ENCODE results near the gene PTDSS2. TPM values are rescaled to one million over a fixed set of nuclear protein-coding genes. Genes with fewer than 3 reads are reported as not detected.

Gene PTDSS2
- total and polyA plus RNA-seq, 2 of the 13 experiments (the other 11 are each of a cell fraction or from before 2014, with no cell fraction given), result 21.7 to 26.4 TPM

DNA sequence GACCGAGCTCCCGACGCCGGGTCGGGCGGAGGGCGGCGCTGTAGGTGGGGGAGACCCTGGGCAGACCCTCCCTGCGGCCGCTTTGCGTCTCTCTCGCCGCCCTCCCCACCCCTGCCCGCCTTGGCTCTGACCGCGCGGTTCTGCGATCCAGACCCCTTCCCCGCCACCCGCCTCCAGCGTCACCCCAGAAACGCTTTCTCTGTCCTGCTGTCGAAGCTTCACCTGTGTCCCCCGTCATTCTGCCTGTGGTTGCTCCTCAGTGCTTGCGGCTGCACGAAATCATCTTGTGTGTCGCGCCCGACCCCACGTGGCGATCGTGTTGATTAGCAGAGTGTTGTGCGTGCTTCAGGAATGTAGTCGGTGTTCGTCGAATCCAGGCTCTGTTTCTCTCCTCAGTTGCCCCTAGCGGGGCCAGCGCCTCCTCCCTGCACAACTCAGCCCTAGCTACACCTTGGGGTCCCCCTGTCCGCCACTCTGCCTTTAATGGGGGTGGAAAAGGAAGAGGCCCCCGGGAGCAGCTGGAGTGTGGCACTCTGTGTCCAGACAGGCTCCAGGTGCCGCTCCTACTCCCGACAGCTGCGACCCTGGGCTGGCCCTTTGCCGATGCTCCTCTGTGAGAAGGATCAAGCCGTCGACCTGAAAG, 851 bp downstream of the PTDSS2 start (continued):
- TF ChIP-seq AHDC1 (CRISPR knock-in tag; IDR thresholded peaks at IDR 0.05; ENCODE audit: borderline replicate concordance), result no peak
- TF ChIP-seq KLF13 (CRISPR knock-in tag; IDR thresholded peaks at IDR 0.05), result 0 out of 2 replicates have a peak, but pooled peaks have one; percentile 68
- peak; percentile 55; the same call in 1 of the 2 replicates for TF ChIP-seq ZNF713 (CRISPR knock-in tag; IDR thresholded peaks at IDR 0.05)
- TF ChIP-seq ATF7-NPFF (CRISPR knock-in tag; IDR thresholded peaks at IDR 0.05; ENCODE audit: low read depth), result 0 out of 2 replicates have a peak, but pooled peaks have one; percentile 5
- TF ChIP-seq RFXAP (CRISPR knock-in tag; IDR thresholded peaks at IDR 0.05; ENCODE audit: borderline replicate concordance), result no peak
- TF ChIP-seq, protein P1, sequence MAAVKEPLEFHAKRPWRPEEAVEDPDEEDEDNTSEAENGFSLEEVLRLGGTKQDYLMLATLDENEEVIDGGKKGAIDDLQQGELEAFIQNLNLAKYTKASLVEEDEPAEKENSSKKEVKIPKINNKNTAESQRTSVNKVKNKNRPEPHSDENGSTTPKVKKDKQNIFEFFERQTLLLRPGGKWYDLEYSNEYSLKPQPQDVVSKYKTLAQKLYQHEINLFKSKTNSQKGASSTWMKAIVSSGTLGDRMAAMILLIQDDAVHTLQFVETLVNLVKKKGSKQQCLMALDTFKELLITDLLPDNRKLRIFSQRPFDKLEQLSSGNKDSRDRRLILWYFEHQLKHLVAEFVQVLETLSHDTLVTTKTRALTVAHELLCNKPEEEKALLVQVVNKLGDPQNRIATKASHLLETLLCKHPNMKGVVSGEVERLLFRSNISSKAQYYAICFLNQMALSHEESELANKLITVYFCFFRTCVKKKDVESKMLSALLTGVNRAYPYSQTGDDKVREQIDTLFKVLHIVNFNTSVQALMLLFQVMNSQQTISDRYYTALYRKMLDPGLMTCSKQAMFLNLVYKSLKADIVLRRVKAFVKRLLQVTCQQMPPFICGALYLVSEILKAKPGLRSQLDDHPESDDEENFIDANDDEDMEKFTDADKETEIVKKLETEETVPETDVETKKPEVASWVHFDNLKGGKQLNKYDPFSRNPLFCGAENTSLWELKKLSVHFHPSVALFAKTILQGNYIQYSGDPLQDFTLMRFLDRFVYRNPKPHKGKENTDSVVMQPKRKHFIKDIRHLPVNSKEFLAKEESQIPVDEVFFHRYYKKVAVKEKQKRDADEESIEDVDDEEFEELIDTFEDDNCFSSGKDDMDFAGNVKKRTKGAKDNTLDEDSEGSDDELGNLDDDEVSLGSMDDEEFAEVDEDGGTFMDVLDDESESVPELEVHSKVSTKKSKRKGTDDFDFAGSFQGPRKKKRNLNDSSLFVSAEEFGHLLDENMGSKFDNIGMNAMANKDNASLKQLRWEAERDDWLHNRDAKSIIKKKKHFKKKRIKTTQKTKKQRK (IDR thresholded peaks at IDR 0.05; ENCODE audit: low read length), result no peak
- TF ChIP-seq MNT (IDR thresholded peaks at IDR 0.05), result peak; percentile 91
- TF ChIP-seq MXD1 (CRISPR knock-in tag; IDR thresholded peaks at IDR 0.05), result no peak; the same call in none of the 2 replicates
- TF ChIP-seq MXI1 (IDR thresholded peaks at IDR 0.05; ENCODE audit: borderline replicate concordance, low read depth, low read length), result peak; percentile 88; the same call in 2 of the 3 replicates
- TF ChIP-seq ZNF598 (CRISPR knock-in tag; IDR thresholded peaks at IDR 0.05; ENCODE audit: borderline replicate concordance), result 0 out of 2 replicates have a peak, but pooled peaks have one; percentile 21
- TF ChIP-seq, protein P2, sequence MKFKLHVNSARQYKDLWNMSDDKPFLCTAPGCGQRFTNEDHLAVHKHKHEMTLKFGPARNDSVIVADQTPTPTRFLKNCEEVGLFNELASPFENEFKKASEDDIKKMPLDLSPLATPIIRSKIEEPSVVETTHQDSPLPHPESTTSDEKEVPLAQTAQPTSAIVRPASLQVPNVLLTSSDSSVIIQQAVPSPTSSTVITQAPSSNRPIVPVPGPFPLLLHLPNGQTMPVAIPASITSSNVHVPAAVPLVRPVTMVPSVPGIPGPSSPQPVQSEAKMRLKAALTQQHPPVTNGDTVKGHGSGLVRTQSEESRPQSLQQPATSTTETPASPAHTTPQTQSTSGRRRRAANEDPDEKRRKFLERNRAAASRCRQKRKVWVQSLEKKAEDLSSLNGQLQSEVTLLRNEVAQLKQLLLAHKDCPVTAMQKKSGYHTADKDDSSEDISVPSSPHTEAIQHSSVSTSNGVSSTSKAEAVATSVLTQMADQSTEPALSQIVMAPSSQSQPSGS (CRISPR knock-in tag; IDR thresholded peaks at IDR 0.05), result no peak
- TF ChIP-seq NFE2L1 (CRISPR knock-in tag; IDR thresholded peaks at IDR 0.05; ENCODE audit: borderline replicate concordance), result 0 out of 2 replicates have a peak, but pooled peaks have one; percentile 26
- TF ChIP-seq ZFP36L2 (CRISPR knock-in tag; IDR thresholded peaks at IDR 0.05), result no peak
- TF ChIP-seq SAP130 (CRISPR knock-in tag; IDR thresholded peaks at IDR 0.05; ENCODE audit: low read depth), result peak; percentile 73
- 0 out of 2 replicates have a peak, but pooled peaks have one; percentile 57 for TF ChIP-seq ZFP41 (CRISPR knock-in tag; IDR thresholded peaks at IDR 0.05; ENCODE audit: borderline replicate concordance)
- 0 out of 2 replicates have a peak, but pooled peaks have one; percentile 20 for TF ChIP-seq BORCS8-MEF2B (CRISPR knock-in tag; IDR thresholded peaks at IDR 0.05)
